Measurements from ENCODE around the gene FAM117B. TPM values are rescaled to one million over a fixed set of nuclear protein-coding genes. Genes with fewer than 3 reads are reported as not detected.

The FAM117B gene
- total RNA-seq, 1 donor from 2014 or later, result 2.1 TPM

Small RNA genes lying within 50 kb of the gene (small RNA-seq; reads per million reads assigned to genes)
- not detected for gene MTND4LP17

Other genes with a start within 250 kb of the FAM117B start
- gene ICA1L, start 236.8 kb downstream of the FAM117B start, total RNA-seq, result 9.9 TPM

Measured in skeletal muscle tissue (tissue), 2 donors.